Measurements from ENCODE around the gene STXBP6. TPM values are rescaled to one million over a fixed set of nuclear protein-coding genes. Genes with fewer than 3 reads are reported as not detected.
"Not testable (repeated sequence)": the region's sequence is repeated elsewhere in the genome, so short reads cannot be mapped to it uniquely, and the experiment has no call there.

The STXBP6 gene
- polyA plus RNA-seq, 1 donor from 2014 or later, result not detected

GRCh38 chr14:24971255-24971654 is 78.7 kb downstream of the STXBP6 start:
- H3K4me1 Mint-ChIP-seq, result no peaks in the 10 kb centered on the region
- H3K27ac Mint-ChIP-seq, result no peak overlapping the region
- H3K36me3 Mint-ChIP-seq, result no peaks in the 10 kb centered on the region
- H3K4me3 Mint-ChIP-seq, result no peak overlapping the region
- no peaks in the 10 kb centered on the region for H3K9me3 Mint-ChIP-seq
- peaks cover 2% of the 10 kb centered on the region for H3K27me3 Mint-ChIP-seq

- H3K4me1 Mint-ChIP-seq, result no peaks in the 10 kb centered on the region
- no peak overlapping the region for H3K4me3 Mint-ChIP-seq
- no peak overlapping the region for H3K27ac Mint-ChIP-seq
- peaks cover 2% of the 10 kb centered on the region for H3K27me3 Mint-ChIP-seq
- no peaks in the 10 kb centered on the region for H3K36me3 Mint-ChIP-seq
- no peaks in the 10 kb centered on the region for H3K9me3 Mint-ChIP-seq
Measured at GRCh38 chr14:24966579-24966964, 83.4 kb downstream of the STXBP6 start.

DNA sequence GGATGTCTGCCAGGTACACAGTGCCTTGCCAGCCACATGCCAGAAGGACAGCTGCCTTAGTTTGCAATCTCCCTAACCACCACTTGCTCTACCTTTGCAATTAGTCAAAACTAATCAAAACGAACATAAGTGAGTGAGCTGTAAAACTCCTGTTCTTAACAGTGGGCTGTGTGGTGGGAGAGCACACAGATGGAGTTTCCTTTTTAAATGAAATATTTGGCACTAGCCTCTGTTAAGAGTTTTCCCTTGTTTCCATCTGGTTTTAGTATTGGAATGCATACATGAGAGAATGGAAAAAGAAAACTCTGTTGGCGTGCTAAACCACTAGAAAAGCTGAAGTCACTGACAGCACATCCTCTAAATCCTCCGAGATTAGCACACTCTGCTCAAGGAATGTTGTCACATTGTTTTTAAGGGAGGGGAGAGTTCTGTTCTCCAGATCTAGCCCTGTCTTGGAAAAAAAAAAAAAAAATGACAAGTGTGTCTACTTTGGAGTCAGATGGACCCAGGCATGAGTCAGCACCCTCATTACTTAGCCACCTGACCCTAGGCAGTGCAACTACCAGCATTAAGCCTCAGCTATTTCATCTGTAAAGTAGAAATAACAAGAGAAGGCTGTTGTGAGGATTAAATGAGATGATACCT is 83.9 kb downstream of the STXBP6 start:
- H3K9me3 Mint-ChIP-seq, result no peaks in the 10 kb centered on the region
- H3K27ac Mint-ChIP-seq, result no peak overlapping the region
- H3K27me3 Mint-ChIP-seq, result peaks cover 2% of the 10 kb centered on the region
- no peaks in the 10 kb centered on the region for H3K4me1 Mint-ChIP-seq
- no peak overlapping the region for H3K4me3 Mint-ChIP-seq
- H3K36me3 Mint-ChIP-seq, result no peaks in the 10 kb centered on the region

- Mint-ChIP-seq H3K4me3 (no peak overlapping the region), H3K27ac (no peak overlapping the region), H3K27me3 (peaks cover 2% of the 10 kb centered on the region), H3K36me3 (no peaks in the 10 kb centered on the region), H3K9me3 (no peaks in the 10 kb centered on the region), H3K4me1 (no peaks in the 10 kb centered on the region)
Measured at GRCh38 chr14:24965578-24965933, 84.4 kb downstream of the STXBP6 start.

DNA sequence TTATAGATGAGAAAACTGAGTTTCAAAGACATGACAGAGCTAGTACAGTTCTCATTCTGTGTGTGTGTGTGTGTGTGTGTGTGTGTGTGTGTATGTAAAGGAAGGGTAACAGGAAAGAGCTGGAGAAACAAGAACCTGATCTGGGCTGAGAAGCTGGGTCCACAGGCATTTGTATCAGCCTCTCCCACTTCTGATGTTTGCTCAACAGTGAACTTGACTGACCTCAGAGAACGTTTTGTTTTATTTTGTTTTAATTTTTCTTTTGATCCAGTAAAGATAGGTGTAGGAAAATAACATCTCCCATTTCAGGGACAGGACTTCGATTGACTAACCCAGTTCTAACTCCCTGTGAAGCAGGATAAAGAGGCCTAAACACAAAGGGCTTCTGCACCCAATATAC is 85.4 kb downstream of the STXBP6 start:
- Mint-ChIP-seq H3K4me3 (no peak overlapping the region), H3K4me1 (no peaks in the 10 kb centered on the region), H3K27ac (no peak overlapping the region)

DNA sequence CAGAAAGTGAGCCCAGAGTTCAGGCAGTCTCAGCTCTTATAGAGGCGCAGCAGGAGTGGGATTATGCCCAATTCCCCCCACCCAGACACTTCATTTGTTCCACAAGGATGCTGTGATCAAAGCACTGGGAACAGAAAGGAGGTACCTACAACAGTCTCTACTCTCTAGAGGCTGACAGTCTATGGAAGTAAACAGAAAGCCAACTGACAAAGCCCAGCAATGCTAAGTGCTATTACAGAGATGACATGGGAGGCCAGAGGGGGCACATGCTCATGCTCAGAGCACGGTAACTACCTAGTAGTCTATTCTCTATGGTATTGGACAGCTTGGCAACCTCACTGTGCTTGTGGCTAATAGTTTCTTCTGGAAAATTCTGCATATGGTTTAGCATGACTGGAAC is 85.9 kb downstream of the STXBP6 start:
- Mint-ChIP-seq H3K27me3 (peaks cover 2% of the 10 kb centered on the region), H3K36me3 (no peaks in the 10 kb centered on the region)

More for the DNA sequence above, 85.4 kb downstream of the STXBP6 start:
- peaks cover 2% of the 10 kb centered on the region for H3K27me3 Mint-ChIP-seq
- H3K9me3 Mint-ChIP-seq, result no peaks in the 10 kb centered on the region
- no peaks in the 10 kb centered on the region for H3K36me3 Mint-ChIP-seq

GRCh38 chr14:24962118-24962517 is 87.8 kb downstream of the STXBP6 start:
- not testable (repeated sequence) for H3K36me3 Mint-ChIP-seq, H3K4me1 Mint-ChIP-seq, H3K4me3 Mint-ChIP-seq, H3K27me3 Mint-ChIP-seq, H3K27ac Mint-ChIP-seq, H3K9me3 Mint-ChIP-seq

More for the DNA sequence above, 85.9 kb downstream of the STXBP6 start:
- no peaks in the 10 kb centered on the region for H3K4me1 Mint-ChIP-seq
- no peak overlapping the region for H3K4me3 Mint-ChIP-seq
- no peak overlapping the region for H3K27ac Mint-ChIP-seq
- H3K9me3 Mint-ChIP-seq, result no peaks in the 10 kb centered on the region

DNA sequence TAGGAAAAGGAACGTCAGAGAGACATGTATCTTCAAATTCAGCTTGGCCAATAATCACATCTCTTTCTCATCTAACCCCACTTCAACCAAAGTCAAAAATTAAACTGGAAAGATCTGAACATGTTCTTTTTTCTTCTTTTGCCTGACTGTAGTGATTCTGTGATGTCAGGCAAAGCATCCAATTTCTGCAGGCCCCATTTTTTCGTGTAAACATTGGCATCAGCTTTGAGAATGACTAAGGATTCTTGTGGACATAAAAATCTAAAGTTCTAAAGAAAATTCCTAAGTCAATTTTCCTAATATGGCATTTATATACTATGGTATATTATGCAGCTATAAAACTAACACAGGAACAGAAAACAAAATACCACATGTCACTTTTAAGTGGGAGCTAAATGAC is 89.1 kb downstream of the STXBP6 start:
- H3K36me3 Mint-ChIP-seq, result no peaks in the 10 kb centered on the region
- H3K27ac Mint-ChIP-seq, result no peak overlapping the region
- no peaks in the 10 kb centered on the region for H3K9me3 Mint-ChIP-seq
- no peak overlapping the region for H3K4me3 Mint-ChIP-seq
- H3K27me3 Mint-ChIP-seq, result no peaks in the 10 kb centered on the region
- H3K4me1 Mint-ChIP-seq, result no peaks in the 10 kb centered on the region

DNA sequence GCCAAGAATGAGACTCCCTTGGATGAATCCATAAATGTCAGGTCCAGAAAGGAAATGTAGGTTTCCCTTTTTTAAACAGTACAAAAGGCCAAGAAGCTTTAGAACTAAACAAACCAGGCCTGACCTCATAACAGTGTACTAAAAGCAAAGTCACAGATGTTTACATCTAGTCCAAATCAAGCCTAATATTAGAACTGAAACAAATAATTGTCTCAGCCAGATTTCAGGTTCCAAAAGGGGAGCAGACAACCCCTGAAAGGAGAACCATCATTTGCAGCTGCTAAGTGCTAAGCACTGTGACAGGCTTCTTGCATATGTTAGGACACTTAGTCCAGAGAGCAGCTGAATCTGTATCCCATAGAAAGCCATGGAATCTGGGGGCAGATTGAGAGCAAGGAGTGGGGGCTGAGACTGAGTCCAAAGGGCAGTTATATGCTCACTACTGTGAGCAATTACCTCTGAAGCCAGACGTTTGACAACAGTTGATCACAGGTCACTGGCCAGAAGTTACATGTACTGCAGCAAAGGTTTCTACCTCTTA is 90.1 kb downstream of the STXBP6 start:
- no peaks in the 10 kb centered on the region for H3K4me1 Mint-ChIP-seq
- no peaks in the 10 kb centered on the region for H3K27me3 Mint-ChIP-seq
- H3K36me3 Mint-ChIP-seq, result no peaks in the 10 kb centered on the region
- H3K4me3 Mint-ChIP-seq, result no peak overlapping the region
- H3K27ac Mint-ChIP-seq, result no peak overlapping the region
- H3K9me3 Mint-ChIP-seq, result no peaks in the 10 kb centered on the region

GRCh38 chr14:24958271-24958670 is 91.7 kb downstream of the STXBP6 start:
- Mint-ChIP-seq H3K4me3 (no peak overlapping the region), H3K4me1 (no peaks in the 10 kb centered on the region), H3K36me3 (no peaks in the 10 kb centered on the region), H3K27ac (no peak overlapping the region), H3K27me3 (peaks cover 2% of the 10 kb centered on the region), H3K9me3 (no peaks in the 10 kb centered on the region)

DNA sequence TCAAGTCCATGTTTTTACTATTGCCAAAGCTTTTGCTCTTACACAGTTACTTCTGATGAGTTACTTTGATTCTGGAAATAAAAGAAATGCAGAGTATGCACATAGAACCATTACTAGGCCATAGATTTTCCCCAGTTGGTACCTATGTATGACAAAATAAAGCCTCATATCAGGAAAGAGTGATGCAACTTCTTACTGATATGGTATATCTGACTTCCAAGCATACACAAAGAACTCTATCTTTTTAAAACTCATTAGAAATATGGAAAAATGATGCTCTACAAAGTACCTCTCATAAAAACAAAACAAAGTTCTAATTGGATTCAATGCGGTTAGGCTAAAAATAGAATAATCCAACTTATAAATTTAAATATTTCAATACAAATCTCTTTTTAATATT is 92.1 kb downstream of the STXBP6 start:
- Mint-ChIP-seq H3K4me3 (no peak overlapping the region), H3K9me3 (peaks cover 0 to 3% (median 0%) of the 10 kb centered on the region in 3 donors), H3K27ac (no peak overlapping the region), H3K4me1 (no peaks in the 10 kb centered on the region), H3K27me3 (peaks cover 5% of the 10 kb centered on the region), H3K36me3 (no peaks in the 10 kb centered on the region)

DNA sequence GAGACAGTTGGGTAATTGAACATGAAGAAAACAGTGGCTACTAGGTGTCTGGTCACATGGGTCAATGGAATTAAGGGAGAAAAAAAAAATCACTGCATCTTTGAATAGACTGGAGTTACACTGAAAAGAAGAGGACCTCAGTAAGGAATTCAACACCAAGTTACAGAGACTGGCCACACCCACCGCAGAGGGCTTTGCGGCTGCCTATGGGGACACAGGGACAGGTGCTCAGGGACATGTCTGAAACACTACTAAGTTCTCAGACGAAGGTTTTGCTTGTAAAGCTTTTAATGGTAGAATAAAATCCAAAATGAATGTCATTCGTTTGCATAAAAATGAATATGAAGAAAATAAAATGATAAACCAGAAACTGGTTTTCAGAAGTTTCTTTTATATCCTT is 93.8 kb downstream of the STXBP6 start:
- Mint-ChIP-seq H3K27me3 (peaks cover 5% of the 10 kb centered on the region), H3K9me3 (peaks cover 0 to 5% (median 1%) of the 10 kb centered on the region in 3 donors), H3K4me3 (no peak overlapping the region), H3K36me3 (no peaks in the 10 kb centered on the region), H3K4me1 (no peaks in the 10 kb centered on the region), H3K27ac (no peak overlapping the region)

DNA sequence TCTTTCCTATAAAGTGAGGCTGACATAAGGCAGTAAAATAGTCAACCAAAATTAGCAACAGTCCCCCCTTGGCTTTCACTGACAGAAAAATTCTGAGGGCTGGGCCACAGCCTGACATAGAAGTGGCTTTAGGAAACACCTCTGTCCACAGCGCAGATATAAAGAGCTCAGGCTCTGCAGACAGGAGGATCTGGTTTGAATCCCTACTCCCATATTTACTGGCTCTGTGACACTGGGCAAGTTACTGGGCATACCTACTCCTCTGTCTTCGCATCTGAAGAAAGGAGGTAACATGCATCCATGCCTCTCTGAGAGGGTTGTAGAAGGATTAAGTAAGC is 95.3 kb downstream of the STXBP6 start:
- H3K4me3 Mint-ChIP-seq, result no peak overlapping the region
- H3K9me3 Mint-ChIP-seq, result peaks cover 0 to 5% (median 1%) of the 10 kb centered on the region in 3 donors
- H3K27me3 Mint-ChIP-seq, result peaks cover 5% of the 10 kb centered on the region
- H3K4me1 Mint-ChIP-seq, result no peaks in the 10 kb centered on the region
- H3K36me3 Mint-ChIP-seq, result no peaks in the 10 kb centered on the region
- H3K27ac Mint-ChIP-seq, result no peak overlapping the region

- Mint-ChIP-seq H3K9me3 (peaks cover 0 to 5% (median 1%) of the 10 kb centered on the region in 3 donors), H3K27me3 (peaks cover 5% of the 10 kb centered on the region), H3K36me3 (no peaks in the 10 kb centered on the region), H3K4me1 (no peaks in the 10 kb centered on the region), H3K27ac (no peak overlapping the region), H3K4me3 (no peak overlapping the region)
Measured at GRCh38 chr14:24954037-24954699, 95.8 kb downstream of the STXBP6 start.

DNA sequence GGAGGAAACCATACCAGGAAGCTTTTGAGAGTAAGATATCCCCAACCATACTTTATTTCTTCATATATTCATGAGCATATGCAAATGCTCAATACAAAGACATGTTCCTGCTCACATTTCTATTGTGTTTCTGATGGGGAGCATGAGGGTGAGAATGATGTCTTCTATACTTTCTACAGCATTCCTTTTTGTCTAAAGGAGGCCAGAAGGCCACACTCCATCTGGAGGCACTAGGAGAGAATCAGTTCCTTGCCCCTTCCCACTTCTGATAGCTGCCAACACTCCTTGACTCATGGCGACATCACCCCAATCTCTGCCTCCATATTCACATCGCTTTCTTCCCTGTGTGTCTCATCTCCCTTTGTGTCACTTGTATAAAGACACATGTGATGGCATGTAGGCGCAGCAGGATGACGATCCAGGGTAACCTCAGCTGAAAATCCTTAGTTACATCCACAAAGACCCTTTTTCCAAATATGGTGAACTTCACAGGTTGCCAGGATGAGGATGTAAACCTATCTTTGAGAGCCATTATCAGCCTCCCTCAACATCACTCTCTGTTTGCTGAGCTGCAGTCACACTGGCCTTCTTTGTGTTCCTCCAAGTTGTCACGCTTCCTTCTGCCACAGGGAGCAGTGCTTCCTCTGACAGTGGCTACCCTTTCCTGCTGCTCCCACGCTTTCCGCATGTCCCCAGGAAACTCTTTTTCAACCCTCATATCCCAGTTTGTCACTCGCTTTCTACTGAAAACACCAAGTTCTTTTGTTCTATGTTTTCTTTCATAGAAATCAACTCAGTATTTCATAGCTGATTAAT is 96.9 kb downstream of the STXBP6 start:
- H3K4me1 Mint-ChIP-seq, result no peaks in the 10 kb centered on the region
- peaks cover 0 to 5% (median 1%) of the 10 kb centered on the region in 3 donors for H3K9me3 Mint-ChIP-seq
- H3K36me3 Mint-ChIP-seq, result no peaks in the 10 kb centered on the region
- H3K27ac Mint-ChIP-seq, result peak overlapping the region in 1 of 3 donors; percentile 37
- peaks cover 5% of the 10 kb centered on the region for H3K27me3 Mint-ChIP-seq
- no peak overlapping the region for H3K4me3 Mint-ChIP-seq
